Right cardiac atrium (tissue), 5 donors: ENCODE measurements around the gene NODAL. TPM values are rescaled to one million over a fixed set of nuclear protein-coding genes. Genes with fewer than 3 reads are reported as not detected.

Source experiments
- ATAC-seq, 2 donors: fragments of 200-7000 bp; cut with Tn5 transposase; one replicate each; pipeline versions ENCODE4 v1.8.0 to v1.9.1; 2020; ENCODE audit warnings: moderate library complexity in 2 of 2, mild to moderate bottlenecking in 1 of 2
- DNase-seq, 3 donors: peaks; one replicate each; pipeline ENCODE4 v3.0.0-alpha.2; 2020
- H3K27ac ChIP-seq: one replicate; pipeline ENCODE4 v1.5.1; 2013; ENCODE audit warnings: mild to moderate bottlenecking, low read length, control low read depth, moderate library complexity
- H3K27me3 ChIP-seq: one replicate; pipeline ENCODE4 v1.6.1; 2013; ENCODE audit not compliant: control insufficient read depth, insufficient read depth
- H3K4me1 ChIP-seq: one replicate; pipeline ENCODE4 v1.6.1; 2013; ENCODE audit warnings: low read length; ENCODE audit not compliant: control insufficient read depth, insufficient read depth
- H3K4me3 ChIP-seq: one replicate; pipeline ENCODE4 v1.5.1; 2013; ENCODE audit warnings: low read length, control low read depth
- H3K9me3 ChIP-seq: one replicate; pipeline ENCODE4 v1.6.1; 2013; ENCODE audit warnings: low read length; ENCODE audit not compliant: control insufficient read depth
- WGBS: extraction: QIAGEN DNeasy Blood & Tissue Kit; methylation state at CpG from one replicate; pipeline ENCODE4 v1.1.7; 2013; 5-methylcytosine and 5-hydroxymethylcytosine counted together
- intact Hi-C, 4 donors: fragments of 100-400 bp; cut with DNase I; formaldehyde crosslinking; loops; one replicate each; pipeline versions ENCODE4 v1.11.0 to v1.14.0; 2022 to 2023
- polyA plus RNA-seq: library from polyadenylated mRNA; stranded (reverse); fragments of 200-250 nt; gene quantifications from one replicate; pipeline ENCODE4 v1.2.3, GENCODE V29; 2013
- total RNA-seq, 4 donors: library from RNA; stranded (reverse); fragmentation: NEBNext Ultra II Directional; extraction: Animal tissue kit (Norgen Biotek cat#: 25700); gene quantifications; one replicate each; pipeline ENCODE4 v1.2.1, GENCODE V29; 2021
- donor health status: healthy with polysubstance abuse.
- donor health status: DM: no; HTN: yes; CAD: no.
- donor health status: DM: no; HTN: no; CAD: no.
- donor health status: DM: no; HTN: yes; CAD: no; lungs with severe emphysema.
- donor health status: DM: yes; HTN: yes; CAD: no.

The NODAL gene
- total and polyA plus RNA-seq, 5 donors: not detected

DNA sequence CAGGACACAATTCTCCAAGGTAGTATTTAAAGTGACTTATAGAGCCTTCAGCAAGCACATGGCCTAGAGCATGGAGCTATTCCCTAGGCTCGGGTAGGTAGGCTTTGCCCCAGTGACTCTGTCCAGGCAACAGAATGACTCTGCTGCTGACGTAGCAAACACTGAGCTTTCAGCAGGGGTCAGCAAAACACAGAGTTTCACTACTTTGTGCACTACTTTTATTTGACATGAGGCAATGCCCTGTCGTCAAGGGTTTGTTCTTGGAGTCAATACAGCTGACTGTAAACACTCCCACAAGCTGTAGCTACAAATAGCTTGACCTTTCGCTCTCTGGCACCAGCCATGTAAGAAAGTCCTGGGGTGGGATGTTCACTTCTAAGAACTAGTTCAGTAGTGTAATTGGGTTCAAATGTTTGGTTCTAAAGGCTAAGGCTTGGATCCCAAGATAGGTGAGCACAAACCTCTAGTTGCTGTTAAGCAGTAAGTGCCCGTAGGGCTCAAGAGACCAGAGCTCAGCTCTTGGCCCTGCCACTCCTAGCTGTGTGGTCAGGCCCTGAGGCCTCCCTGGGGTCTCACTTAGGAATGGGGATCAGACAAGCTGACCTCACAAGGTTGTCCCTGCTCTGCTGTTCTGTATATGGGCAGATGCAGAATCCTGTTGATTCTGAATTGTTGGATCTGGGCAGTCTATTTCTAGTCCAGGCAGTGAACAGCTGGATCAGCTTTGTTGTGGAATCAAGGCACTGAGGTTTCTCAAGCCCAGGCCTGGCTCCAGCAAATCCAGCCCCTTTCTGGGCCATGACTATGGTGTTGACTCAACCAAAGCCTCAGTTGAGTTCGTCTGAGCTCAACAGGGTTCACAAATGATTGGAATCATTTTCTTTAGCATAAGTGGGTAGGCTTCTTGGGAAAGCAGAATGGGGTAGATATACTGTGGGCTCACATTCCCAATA lies 10.7 kb downstream of the NODAL start:
- H3K4me1 ChIP-seq: peaks cover 33% of the 10 kb centered on the region

GRCh38 chr10:70426823-70427222 lies 14.7 kb downstream of the NODAL start:
- no peaks in the 10 kb centered on the region for H3K9me3 ChIP-seq
- H3K27ac ChIP-seq: no peak overlapping the region
- no peaks in the 10 kb centered on the region for H3K27me3 ChIP-seq
- intact Hi-C loops: no loop called here
- no peak overlapping the region for H3K4me3 ChIP-seq
- H3K4me1 ChIP-seq: peaks cover 20% of the 10 kb centered on the region
- ATAC-seq (no peak), DNase-seq (no peak)
- 86% methylated on average over 3 of the region's 3 CpGs for WGBS

More for the DNA sequence above, 10.7 kb downstream of the NODAL start:
- ATAC-seq: peak; percentile 86 to 88
- Histone ChIP-seq H3K9me3 (no peaks in the 10 kb centered on the region), H3K4me3 (no peak overlapping the region), H3K27me3 (no peaks in the 10 kb centered on the region), H3K27ac (peak overlapping the region; percentile 96)
- WGBS: 27% methylated on average over 6 of the region's 6 CpGs
- intact Hi-C loops: no loop called here
- DNase-seq: peak; percentile 69 to 81 (median 77)

DNA sequence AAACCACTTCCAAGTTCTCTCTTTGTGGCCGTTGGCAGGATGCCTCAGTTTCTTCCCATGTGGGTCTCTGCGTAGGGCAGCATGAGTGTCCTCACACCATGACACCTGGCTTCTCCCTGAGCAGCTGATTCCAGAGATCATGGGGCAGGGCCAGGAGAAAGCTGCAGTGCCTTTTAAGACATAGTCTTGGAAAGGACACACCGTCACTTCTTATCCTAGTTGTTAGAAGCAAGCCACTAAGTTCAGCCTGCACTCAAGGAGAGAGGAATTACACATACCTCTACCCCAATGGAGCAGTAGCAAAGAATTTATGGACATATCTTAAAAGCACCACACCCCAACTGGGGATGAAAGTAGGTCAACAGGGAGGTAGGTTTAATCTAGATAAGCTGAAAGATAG lies 16.4 kb downstream of the NODAL start:
- Histone ChIP-seq H3K27me3 (no peaks in the 10 kb centered on the region), H3K4me1 (peaks cover 4% of the 10 kb centered on the region), H3K27ac (no peak overlapping the region), H3K4me3 (no peak overlapping the region), H3K9me3 (no peaks in the 10 kb centered on the region)
- intact Hi-C loops: no loop called here
- 46% methylated on average over 3 of the region's 3 CpGs for WGBS
- DNase-seq (no peak), ATAC-seq (no peak)

- Histone ChIP-seq H3K4me3 (no peak overlapping the region), H3K27ac (no peak overlapping the region), H3K4me1 (no peaks in the 10 kb centered on the region), H3K9me3 (no peaks in the 10 kb centered on the region), H3K27me3 (no peaks in the 10 kb centered on the region)
- DNase-seq (no peak), ATAC-seq (no peak)
- intact Hi-C loops: no loop called here
- WGBS: 83% methylated on average over 3 of the region's 3 CpGs
Observed at GRCh38 chr10:70424320-70424719, 17.2 kb downstream of the NODAL start.

GRCh38 chr10:70418713-70419112 lies 22.8 kb downstream of the NODAL start:
- 95% methylated on average over 3 of the region's 3 CpGs for WGBS
- no peak for DNase-seq
- peaks cover 2% of the 10 kb centered on the region for H3K4me1 ChIP-seq
- intact Hi-C loops: no loop called here
- H3K4me3 ChIP-seq: no peak overlapping the region
- H3K27me3 ChIP-seq: no peaks in the 10 kb centered on the region
- no peaks in the 10 kb centered on the region for H3K9me3 ChIP-seq
- no peak for ATAC-seq
- no peak overlapping the region for H3K27ac ChIP-seq

GRCh38 chr10:70418229-70418628 lies 23.3 kb downstream of the NODAL start:
- intact Hi-C loops: no loop called here
- no peaks in the 10 kb centered on the region for H3K9me3 ChIP-seq
- no peaks in the 10 kb centered on the region for H3K27me3 ChIP-seq
- peaks cover 2% of the 10 kb centered on the region for H3K4me1 ChIP-seq
- WGBS: 90% methylated on average over 1 of the region's 1 CpG
- H3K27ac ChIP-seq: no peak overlapping the region
- DNase-seq (no peak), ATAC-seq (peak in 1 of 2 donors; percentile 41)
- no peak overlapping the region for H3K4me3 ChIP-seq

- no peaks in the 10 kb centered on the region for H3K9me3 ChIP-seq
- intact Hi-C loops: no loop called here
- H3K27ac ChIP-seq: no peak overlapping the region
- peaks cover 3% of the 10 kb centered on the region for H3K4me1 ChIP-seq
- no peaks in the 10 kb centered on the region for H3K27me3 ChIP-seq
- 99% methylated on average over 1 of the region's 1 CpG for WGBS
- no peak for DNase-seq
- no peak overlapping the region for H3K4me3 ChIP-seq
- ATAC-seq: no peak
Observed at GRCh38 chr10:70417568-70417967, 23.9 kb downstream of the NODAL start.

DNA sequence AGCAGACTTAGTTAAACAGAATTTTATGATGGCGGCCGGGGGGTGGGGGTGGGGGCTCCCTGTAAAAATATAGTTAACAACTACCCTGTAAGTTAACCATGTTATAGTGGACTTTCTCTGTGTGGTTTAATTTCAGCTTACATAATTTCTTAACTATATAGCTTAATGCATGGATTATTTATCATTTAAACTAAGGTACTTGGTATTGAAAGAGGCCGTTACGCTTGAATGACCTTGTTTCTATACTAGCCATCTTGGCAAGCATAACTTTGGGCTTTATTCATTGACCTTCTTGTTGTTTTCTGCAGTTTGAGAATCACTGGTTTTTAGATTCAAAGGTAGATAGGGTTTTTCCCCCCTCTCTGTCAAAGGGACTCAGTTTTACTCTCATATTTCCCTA lies 29.1 kb downstream of the NODAL start:
- Histone ChIP-seq H3K27me3 (no peaks in the 10 kb centered on the region), H3K4me1 (peaks cover 6% of the 10 kb centered on the region), H3K4me3 (no peak overlapping the region), H3K27ac (no peak overlapping the region), H3K9me3 (no peaks in the 10 kb centered on the region)
- DNase-seq: no peak
- intact Hi-C loops: no loop called here
- ATAC-seq: no peak
- WGBS: 91% methylated on average over 4 of the region's 4 CpGs

GRCh38 chr10:70410608-70411007 lies 30.9 kb downstream of the NODAL start:
- Histone ChIP-seq H3K9me3 (no peaks in the 10 kb centered on the region), H3K27me3 (no peaks in the 10 kb centered on the region), H3K27ac (no peak overlapping the region), H3K4me3 (no peak overlapping the region), H3K4me1 (peaks cover 8% of the 10 kb centered on the region)
- DNase-seq (no peak), ATAC-seq (no peak)
- intact Hi-C loops: no loop called here
- WGBS: 17% methylated on average over 1 of the region's 1 CpG

- 99% methylated on average over 3 of the region's 3 CpGs for WGBS
- ATAC-seq (no peak), DNase-seq (no peak)
- Histone ChIP-seq H3K9me3 (no peaks in the 10 kb centered on the region), H3K27me3 (no peaks in the 10 kb centered on the region), H3K4me1 (peaks cover 8% of the 10 kb centered on the region), H3K4me3 (no peak overlapping the region), H3K27ac (no peak overlapping the region)
- intact Hi-C loops: no loop called here
Observed at GRCh38 chr10:70409772-70410171, 31.7 kb downstream of the NODAL start.

DNA sequence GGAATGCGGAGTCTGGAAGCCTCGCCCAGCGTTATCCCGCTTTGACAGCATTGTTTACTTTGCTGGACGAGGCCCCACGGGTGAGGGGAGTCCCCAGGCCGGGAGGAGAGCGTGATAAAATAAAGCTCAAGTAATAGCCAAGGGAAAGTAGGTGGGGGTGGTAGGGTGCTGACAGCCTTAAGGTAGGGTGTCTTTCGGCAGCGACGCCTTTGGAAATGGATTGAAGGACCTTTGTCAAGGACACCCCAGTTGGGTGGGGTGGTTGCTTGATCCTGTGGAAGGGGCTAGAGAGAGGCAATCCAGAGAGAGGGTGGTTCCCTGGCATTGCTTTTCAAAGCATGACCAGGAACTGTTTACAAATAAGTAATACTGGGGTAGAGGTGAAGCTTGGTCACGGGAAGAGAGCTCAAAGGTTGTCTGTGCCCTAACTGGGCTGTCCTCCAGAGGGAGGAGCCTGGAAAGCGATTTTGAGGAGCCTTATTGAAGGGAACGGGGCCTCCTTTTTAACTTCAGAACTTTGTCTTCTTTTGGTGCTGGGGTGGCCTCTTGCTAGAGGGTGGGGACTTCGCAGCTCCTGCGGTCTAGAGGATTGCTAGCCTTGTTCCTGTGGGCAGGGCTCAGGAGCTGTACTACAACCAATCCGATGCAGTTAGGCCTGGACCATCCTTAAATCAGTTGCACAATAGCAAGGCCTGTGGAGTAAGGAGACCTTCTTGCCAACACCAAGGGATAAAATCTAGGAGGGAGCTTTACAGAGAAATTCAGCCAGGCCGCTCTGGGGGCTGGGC lies 36.2 kb downstream of the NODAL start:
- peaks cover 6% of the 10 kb centered on the region for H3K4me1 ChIP-seq
- peak overlapping the region; percentile 97 for H3K27ac ChIP-seq
- WGBS: 1% methylated on average over 18 of the region's 18 CpGs
- ATAC-seq (peak; percentile 92 to 94), DNase-seq (peak; percentile 85 to 93 (median 88))
- H3K9me3 ChIP-seq: no peaks in the 10 kb centered on the region
- H3K27me3 ChIP-seq: no peaks in the 10 kb centered on the region
- intact Hi-C loops: no loop called here
- H3K4me3 ChIP-seq: peak overlapping the region; percentile 66
